Measurements from ENCODE around the gene LPO. TPM values are rescaled to one million over a fixed set of nuclear protein-coding genes. Genes with fewer than 3 reads are reported as not detected.

Gene LPO
- total and polyA plus RNA-seq, 4 donors: 0.15 to 0.26 TPM; not detected in 2

GRCh38 chr17:58231641-58232040 lies 6.7 kb upstream of the LPO start:
- Histone ChIP-seq H3K4me3 (no peak overlapping the region), H3K4me1 (ENCODE audit: control insufficient read depth in 5 of 5, insufficient read depth in 5 of 5, low read length in 5 of 5) (no peaks in the 10 kb centered on the region), H3K27me3 (ENCODE audit: control insufficient read depth in 3 of 3, insufficient read depth in 3 of 3, low read length in 2 of 3) (peaks cover 4 to 50% (median 7%) of the 10 kb centered on the region in 3 donors), H3K36me3 (ENCODE audit: control insufficient read depth in 4 of 4, insufficient read depth in 4 of 4, low read length in 4 of 4) (no peaks in the 10 kb centered on the region), H3K9ac (ENCODE audit: insufficient read depth in 1 of 2, low read length in 2 of 2) (no peak overlapping the region), H3K9me3 (ENCODE audit: control insufficient read depth in 4 of 4, insufficient read depth in 3 of 4, low read length in 3 of 4) (peaks cover 0 to 3% (median 0%) of the 10 kb centered on the region in 4 donors), H3K27ac (ENCODE audit: low read depth in 1 of 2, low read length in 1 of 2) (no peak overlapping the region)
- DNase-seq (no peak), ATAC-seq (ENCODE audit: insufficient read depth, low FRiP score) (no peak)
- TF ChIP-seq CTCF (IDR thresholded peaks at IDR 0.05; ENCODE audit: control extremely low read depth, extremely low read depth): no peak
- WGBS, 2 donors: 43 to 59% methylated on average over 2 of the region's 2 CpGs

GRCh38 chr17:58232707-58233156 lies 5.7 kb upstream of the LPO start:
- H3K9me3 ChIP-seq (ENCODE audit: control insufficient read depth in 4 of 4, insufficient read depth in 3 of 4, low read length in 3 of 4): peaks cover 0 to 3% (median 0%) of the 10 kb centered on the region in 4 donors
- peaks cover 1 to 54% (median 7%) of the 10 kb centered on the region in 3 donors for H3K27me3 ChIP-seq (ENCODE audit: control insufficient read depth in 3 of 3, insufficient read depth in 3 of 3, low read length in 2 of 3)
- DNase-seq: no peak
- no peak overlapping the region for H3K9ac ChIP-seq (ENCODE audit: insufficient read depth in 1 of 2, low read length in 2 of 2)
- no peak for TF ChIP-seq CTCF (IDR thresholded peaks at IDR 0.05; ENCODE audit: control extremely low read depth, extremely low read depth)
- no peak overlapping the region for H3K27ac ChIP-seq (ENCODE audit: low read depth in 1 of 2, low read length in 1 of 2)
- no peaks in the 10 kb centered on the region for H3K36me3 ChIP-seq (ENCODE audit: control insufficient read depth in 4 of 4, insufficient read depth in 4 of 4, low read length in 4 of 4)
- WGBS, 2 donors: 37 to 52% methylated on average over 12 of the region's 12 CpGs
- ATAC-seq (ENCODE audit: insufficient read depth, low FRiP score): no peak
- H3K4me3 ChIP-seq: no peak overlapping the region
- no peaks in the 10 kb centered on the region for H3K4me1 ChIP-seq (ENCODE audit: control insufficient read depth in 5 of 5, insufficient read depth in 5 of 5, low read length in 5 of 5)

GRCh38 chr17:58233543-58233942 lies 4.8 kb upstream of the LPO start:
- Histone ChIP-seq H3K27ac (ENCODE audit: low read depth in 1 of 2, low read length in 1 of 2) (no peak overlapping the region), H3K9ac (ENCODE audit: insufficient read depth in 1 of 2, low read length in 2 of 2) (no peak overlapping the region), H3K9me3 (ENCODE audit: control insufficient read depth in 4 of 4, insufficient read depth in 3 of 4, low read length in 3 of 4) (peaks cover 0 to 3% (median 0%) of the 10 kb centered on the region in 4 donors), H3K36me3 (ENCODE audit: control insufficient read depth in 4 of 4, insufficient read depth in 4 of 4, low read length in 4 of 4) (no peaks in the 10 kb centered on the region), H3K4me1 (ENCODE audit: control insufficient read depth in 5 of 5, insufficient read depth in 5 of 5, low read length in 5 of 5) (no peaks in the 10 kb centered on the region), H3K27me3 (ENCODE audit: control insufficient read depth in 3 of 3, insufficient read depth in 3 of 3, low read length in 2 of 3) (peaks cover 0 to 53% (median 7%) of the 10 kb centered on the region in 3 donors), H3K4me3 (no peak overlapping the region)
- 65 to 77% methylated on average over 3 of the region's 3 CpGs for WGBS, 2 donors
- ATAC-seq (ENCODE audit: insufficient read depth, low FRiP score): no peak
- TF ChIP-seq CTCF (IDR thresholded peaks at IDR 0.05; ENCODE audit: control extremely low read depth, extremely low read depth): no peak
- no peak for DNase-seq

- ATAC-seq (ENCODE audit: insufficient read depth, low FRiP score): no peak
- 82 to 95% methylated on average over 3 of the region's 3 CpGs for WGBS, 2 donors
Measured at GRCh38 chr17:58234512-58234911, 3.9 kb upstream of the LPO start.

More at GRCh38 chr17:58234512-58234911, 3.9 kb upstream of the LPO start:
- TF ChIP-seq CTCF (IDR thresholded peaks at IDR 0.05; ENCODE audit: control extremely low read depth, extremely low read depth): no peak
- Histone ChIP-seq H3K27ac (ENCODE audit: low read depth in 1 of 2, low read length in 1 of 2) (no peak overlapping the region), H3K9me3 (ENCODE audit: control insufficient read depth in 4 of 4, insufficient read depth in 3 of 4, low read length in 3 of 4) (peaks cover 0 to 3% (median 0%) of the 10 kb centered on the region in 4 donors), H3K27me3 (ENCODE audit: control insufficient read depth in 3 of 3, insufficient read depth in 3 of 3, low read length in 2 of 3) (peaks cover 0 to 51% (median 7%) of the 10 kb centered on the region in 3 donors), H3K4me3 (no peak overlapping the region), H3K36me3 (ENCODE audit: control insufficient read depth in 4 of 4, insufficient read depth in 4 of 4, low read length in 4 of 4) (no peaks in the 10 kb centered on the region), H3K9ac (ENCODE audit: insufficient read depth in 1 of 2, low read length in 2 of 2) (no peak overlapping the region), H3K4me1 (ENCODE audit: control insufficient read depth in 5 of 5, insufficient read depth in 5 of 5, low read length in 5 of 5) (no peaks in the 10 kb centered on the region)
- no peak for DNase-seq

Measured in lung (tissue), 12 donors.